Thoracic aorta (tissue), 2 donors: ENCODE measurements around the gene UBALD1. TPM values are rescaled to one million over a fixed set of nuclear protein-coding genes. Genes with fewer than 3 reads are reported as not detected.

Experiments used
- ATAC-seq: fragments of 150-250 bp; one replicate; pipeline ENCODE4 v1.8.0; 2017; ENCODE audit warnings: low read depth; ENCODE audit not compliant: insufficient number of reproducible peaks, low FRiP score
- DNase-seq: peaks from one replicate; pipeline ENCODE4 v3.0.0-alpha.2; 2020; ENCODE audit warnings: low spot score
- H3K27ac ChIP-seq, 2 donors: fragments of 200-600 bp; sonication (generic); 1 replicate in 1 of 2; 2 replicates in 1 of 2; pipeline ENCODE4 v1.5.1; 2016; ENCODE audit warnings: mild to moderate bottlenecking in 2 of 2, moderate library complexity in 2 of 2
- H3K27me3 ChIP-seq: fragments of 200-600 bp; sonication (generic); replicated peaks from 2 replicates; pipeline ENCODE4 v1.6.0; 2016; ENCODE audit warnings: mild to moderate bottlenecking; ENCODE audit not compliant: insufficient read depth
- H3K36me3 ChIP-seq: fragments of 200-600 bp; sonication (generic); one replicate; pipeline ENCODE4 v1.5.1; 2016
- H3K4me1 ChIP-seq, 2 donors: fragments of 200-600 bp; sonication (generic); 1 replicate in 1 of 2; 2 replicates in 1 of 2; pipeline versions ENCODE4 v1.5.1 to v1.6.0; 2016; ENCODE audit warnings: low read depth in 2 of 2, mild to moderate bottlenecking in 1 of 2; ENCODE audit not compliant: control insufficient read depth in 1 of 2
- H3K4me3 ChIP-seq: fragments of 200-600 bp; sonication (generic); 2 replicates; pipeline ENCODE4 v1.5.1; 2016; ENCODE audit warnings: mild to moderate bottlenecking
- H3K9me3 ChIP-seq: fragments of 200-600 bp; sonication (generic); 2 replicates; pipeline ENCODE4 v1.5.1; 2016
- total RNA-seq, 2 donors: library from RNA; depleted of rRNA; stranded (reverse); fragments of >200 nt; gene quantifications; one replicate each; pipeline versions ENCODE4 v1.1.0 to v1.2.3, GENCODE V29; 2016
- TF ChIP-seq, protein P1 (sequence below): fragments of 200-600 bp; sonication (generic); IDR thresholded peaks from one replicate; pipeline ENCODE4 v1.5.1; 2019; ENCODE audit warnings: antibody characterized with exemption

The UBALD1 gene
- total RNA-seq, 2 donors from 2014 or later: 23.8 to 23.9 TPM

DNA sequence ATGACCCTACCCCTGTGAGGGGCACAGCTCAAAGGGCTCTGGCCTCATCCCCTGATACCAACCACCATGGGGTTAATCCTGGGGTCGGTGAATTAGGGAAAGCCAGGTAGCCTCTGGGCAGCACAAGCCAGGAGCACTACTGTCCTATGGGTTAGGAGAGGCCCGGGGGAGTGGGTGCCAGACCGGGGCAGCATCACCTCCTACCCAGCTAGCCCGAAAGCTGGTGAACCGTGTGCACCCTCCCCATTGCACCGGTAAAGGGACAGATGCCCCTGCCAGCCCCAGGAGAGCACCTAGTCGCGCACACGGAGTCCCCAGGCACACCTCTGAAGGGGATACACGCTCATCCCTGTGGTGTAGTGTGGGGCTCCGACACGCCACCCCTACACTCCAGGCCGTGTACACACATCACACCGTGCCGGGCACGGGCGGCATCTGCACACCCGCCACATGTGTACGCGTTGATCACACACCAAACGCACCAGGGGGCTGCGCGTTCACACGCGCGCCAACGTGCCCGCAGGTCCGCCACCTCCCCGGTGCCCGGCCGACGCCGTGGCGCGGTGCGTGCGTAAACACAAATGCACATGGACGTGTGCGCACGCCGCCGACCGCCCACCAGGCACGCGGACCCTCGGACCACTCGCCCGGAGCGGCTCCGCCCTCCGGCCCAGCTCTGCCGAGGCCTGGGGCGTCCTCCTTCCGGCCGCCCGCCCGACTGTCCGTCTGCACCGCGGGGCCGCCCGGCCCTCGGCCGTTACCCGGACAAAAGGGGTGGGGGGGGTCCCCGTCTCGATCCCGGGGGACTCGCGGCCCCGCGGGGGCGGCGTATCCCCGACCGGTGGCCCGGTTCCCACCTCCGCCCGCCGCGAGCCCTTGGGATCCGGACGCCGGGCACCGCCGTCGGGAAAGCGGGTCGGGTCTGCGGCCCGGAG is 785 bp downstream of the UBALD1 start:
- Histone ChIP-seq H3K4me3 (peak overlapping the region; percentile 84), H3K27me3 (no peaks in the 10 kb centered on the region), H3K9me3 (no peaks in the 10 kb centered on the region), H3K27ac (peak overlapping the region; percentile 90 to 99), H3K4me1 (peaks cover 38 to 59% of the 10 kb centered on the region in 2 donors), H3K36me3 (peaks cover 5% of the 10 kb centered on the region)
- DNase-seq (no peak), ATAC-seq (no peak)
- TF ChIP-seq, protein P1, sequence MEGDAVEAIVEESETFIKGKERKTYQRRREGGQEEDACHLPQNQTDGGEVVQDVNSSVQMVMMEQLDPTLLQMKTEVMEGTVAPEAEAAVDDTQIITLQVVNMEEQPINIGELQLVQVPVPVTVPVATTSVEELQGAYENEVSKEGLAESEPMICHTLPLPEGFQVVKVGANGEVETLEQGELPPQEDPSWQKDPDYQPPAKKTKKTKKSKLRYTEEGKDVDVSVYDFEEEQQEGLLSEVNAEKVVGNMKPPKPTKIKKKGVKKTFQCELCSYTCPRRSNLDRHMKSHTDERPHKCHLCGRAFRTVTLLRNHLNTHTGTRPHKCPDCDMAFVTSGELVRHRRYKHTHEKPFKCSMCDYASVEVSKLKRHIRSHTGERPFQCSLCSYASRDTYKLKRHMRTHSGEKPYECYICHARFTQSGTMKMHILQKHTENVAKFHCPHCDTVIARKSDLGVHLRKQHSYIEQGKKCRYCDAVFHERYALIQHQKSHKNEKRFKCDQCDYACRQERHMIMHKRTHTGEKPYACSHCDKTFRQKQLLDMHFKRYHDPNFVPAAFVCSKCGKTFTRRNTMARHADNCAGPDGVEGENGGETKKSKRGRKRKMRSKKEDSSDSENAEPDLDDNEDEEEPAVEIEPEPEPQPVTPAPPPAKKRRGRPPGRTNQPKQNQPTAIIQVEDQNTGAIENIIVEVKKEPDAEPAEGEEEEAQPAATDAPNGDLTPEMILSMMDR: no peak

GRCh38 chr16:4612977-4613635 is 1.6 kb downstream of the UBALD1 start:
- Histone ChIP-seq H3K4me3 (peak overlapping the region; percentile 84), H3K36me3 (peaks cover 11% of the 10 kb centered on the region), H3K4me1 (peaks cover 38 to 55% of the 10 kb centered on the region in 2 donors), H3K27ac (no peak overlapping the region), H3K27me3 (no peaks in the 10 kb centered on the region), H3K9me3 (no peaks in the 10 kb centered on the region)
- DNase-seq (no peak), ATAC-seq (no peak)
- TF ChIP-seq, protein P1: no peak

GRCh38 chr16:4612474-4612931 is 2.2 kb downstream of the UBALD1 start:
- H3K27ac ChIP-seq: no peak overlapping the region
- peaks cover 36 to 49% of the 10 kb centered on the region in 2 donors for H3K4me1 ChIP-seq
- H3K4me3 ChIP-seq: peak overlapping the region; percentile 84
- peaks cover 12% of the 10 kb centered on the region for H3K36me3 ChIP-seq
- H3K27me3 ChIP-seq: no peaks in the 10 kb centered on the region
- H3K9me3 ChIP-seq: no peaks in the 10 kb centered on the region
- DNase-seq: no peak
- no peak for ATAC-seq
- TF ChIP-seq, protein P1: no peak

DNA sequence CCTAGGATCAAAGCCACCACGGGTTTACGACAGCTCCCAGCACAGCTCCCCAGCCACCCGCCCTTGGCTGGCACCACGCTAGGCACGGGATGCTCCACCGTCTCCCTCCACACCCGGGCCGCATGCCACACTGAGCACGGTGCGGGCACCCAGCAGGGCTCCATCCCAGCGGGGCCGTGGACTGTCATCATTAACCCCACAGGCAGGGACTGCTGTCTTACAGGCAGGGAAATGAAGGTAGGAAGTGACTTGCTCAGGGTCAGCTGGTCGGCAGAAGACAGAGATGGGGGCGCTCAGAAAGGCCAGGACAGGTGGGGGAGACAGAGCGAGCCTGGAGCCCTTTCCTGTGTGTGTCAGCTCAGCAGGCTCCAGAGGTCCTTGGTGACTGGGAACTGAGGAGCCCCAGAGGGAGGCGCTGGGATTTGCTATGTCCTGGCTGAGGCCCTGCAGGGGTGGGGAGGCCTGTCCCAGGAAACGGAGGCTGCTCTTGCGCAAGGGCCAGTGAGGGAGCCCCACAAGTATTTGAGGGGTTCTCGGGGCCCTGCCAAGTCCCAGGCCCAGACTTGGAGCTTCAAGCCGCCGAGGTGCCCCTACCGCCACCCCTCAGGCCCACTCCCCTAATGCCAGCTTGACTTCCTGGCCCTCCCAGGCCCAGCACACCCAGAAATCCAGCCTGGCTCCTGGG is 3.2 kb downstream of the UBALD1 start:
- no peak for DNase-seq
- Histone ChIP-seq H3K27me3 (no peaks in the 10 kb centered on the region), H3K4me3 (no peak overlapping the region), H3K27ac (no peak overlapping the region), H3K36me3 (peaks cover 12% of the 10 kb centered on the region), H3K4me1 (peaks cover 28 to 41% of the 10 kb centered on the region in 2 donors), H3K9me3 (no peaks in the 10 kb centered on the region)
- TF ChIP-seq, protein P1: no peak
- ATAC-seq: no peak
